SH-SY5Y (cell line): ENCODE results near the gene SREK1.

Experiments used
- GATA2 ChIP-seq: IDR thresholded peaks from 2 replicates; pipeline ENCODE4 v1.6.1; 2011; ENCODE audit warnings: mild to moderate bottlenecking, low read depth, low read length
- GATA3 ChIP-seq: IDR thresholded peaks from 2 replicates; pipeline ENCODE4 v1.6.1; 2011; ENCODE audit warnings: low read depth, mild to moderate bottlenecking, low read length, moderate library complexity

The SREK1 gene

GRCh38 chr5:66179297-66180051, 35.4 kb downstream of the SREK1 start:
- no peak for TF ChIP-seq GATA2
- no peak for TF ChIP-seq GATA3

- TF ChIP-seq GATA2 (no peak), GATA3 (no peak)
Observed at GRCh38 chr5:66180282-66181155, 36.4 kb downstream of the SREK1 start.

DNA sequence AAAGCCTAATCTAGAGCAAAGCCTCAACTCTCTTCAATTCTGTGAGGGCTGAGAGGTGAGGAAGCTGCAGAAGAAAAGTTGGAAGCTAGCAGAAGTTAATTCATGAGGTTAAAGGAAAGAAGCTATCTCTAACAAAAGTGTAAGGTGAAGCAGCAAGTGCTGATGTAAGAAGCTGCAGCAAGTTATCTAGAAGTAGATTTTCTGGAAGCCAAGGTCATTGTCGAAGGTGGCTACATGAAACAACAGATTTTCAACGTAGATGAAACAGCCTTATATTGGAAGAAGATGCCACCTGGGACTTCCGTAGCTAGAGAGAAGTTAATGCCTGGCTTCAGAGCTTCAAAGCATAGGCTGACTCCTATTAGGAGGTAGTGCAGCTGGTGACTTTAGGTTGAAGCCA, 42.0 kb downstream of the SREK1 start:
- TF ChIP-seq GATA3 (no peak), GATA2 (no peak)

- TF ChIP-seq GATA3 (no peak), GATA2 (no peak)
Observed at GRCh38 chr5:66193419-66193818, 49.3 kb downstream of the SREK1 start.

DNA sequence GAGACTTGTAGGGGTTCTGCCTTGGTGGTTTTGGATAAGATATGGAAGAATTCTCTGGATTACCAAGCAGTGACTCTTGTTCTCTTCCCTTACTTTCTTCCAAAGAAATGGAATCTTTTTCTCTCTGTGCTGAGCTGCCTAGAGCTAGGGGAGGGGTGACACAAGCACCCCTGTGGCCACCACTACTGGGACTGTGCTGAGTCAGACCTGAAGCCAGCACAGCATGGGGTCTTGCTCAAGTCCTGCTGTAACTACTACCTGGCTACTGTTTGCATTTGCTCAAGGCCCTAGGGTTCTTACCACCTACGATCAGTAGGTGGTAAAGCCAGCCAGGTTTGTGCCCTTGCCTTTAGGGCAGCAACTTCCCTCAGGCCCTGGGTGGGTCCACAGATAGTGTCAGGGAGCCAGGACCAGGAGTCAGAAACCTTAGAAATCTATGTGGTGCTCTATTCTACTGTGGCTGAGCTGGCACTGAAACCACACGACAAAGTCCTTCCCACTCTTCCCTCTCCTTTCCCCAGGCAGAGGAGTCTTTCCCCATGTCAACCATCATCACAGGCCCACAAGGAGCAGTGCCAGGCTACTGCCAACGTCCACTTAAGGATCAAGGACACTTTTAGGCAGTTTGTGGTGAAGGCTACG, 53.8 kb downstream of the SREK1 start:
- TF ChIP-seq GATA2 = no peak
- TF ChIP-seq GATA3 = no peak

- TF ChIP-seq GATA2 = no peak
- no peak for TF ChIP-seq GATA3
Observed at GRCh38 chr5:66198837-66199236, 54.7 kb downstream of the SREK1 start.

DNA sequence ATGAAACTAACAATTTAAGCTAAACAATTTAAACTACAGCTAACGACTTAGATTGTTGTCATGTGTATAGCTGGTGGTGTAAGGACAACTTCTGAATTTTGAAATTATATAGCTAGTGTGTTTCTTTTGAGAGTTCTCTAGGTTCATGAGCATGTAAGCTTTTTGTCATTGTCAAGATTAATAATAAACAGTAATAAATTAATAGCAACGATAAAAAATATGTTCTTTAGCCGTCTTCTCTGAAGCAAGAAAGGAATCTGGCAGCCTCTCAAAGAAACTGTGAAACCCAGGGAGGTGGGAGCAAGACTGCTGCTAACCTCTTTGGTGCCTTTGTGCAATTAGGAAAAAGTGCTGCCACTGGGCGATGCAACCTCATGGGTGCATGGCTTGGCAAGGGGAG, 59.4 kb downstream of the SREK1 start:
- TF ChIP-seq GATA3 (no peak), GATA2 (no peak)

GRCh38 chr5:66206465-66206864, 62.4 kb downstream of the SREK1 start:
- TF ChIP-seq GATA3 = no peak

GRCh38 chr5:66207800-66208561, 63.9 kb downstream of the SREK1 start:
- TF ChIP-seq GATA3 (no peak), GATA2 (no peak)

DNA sequence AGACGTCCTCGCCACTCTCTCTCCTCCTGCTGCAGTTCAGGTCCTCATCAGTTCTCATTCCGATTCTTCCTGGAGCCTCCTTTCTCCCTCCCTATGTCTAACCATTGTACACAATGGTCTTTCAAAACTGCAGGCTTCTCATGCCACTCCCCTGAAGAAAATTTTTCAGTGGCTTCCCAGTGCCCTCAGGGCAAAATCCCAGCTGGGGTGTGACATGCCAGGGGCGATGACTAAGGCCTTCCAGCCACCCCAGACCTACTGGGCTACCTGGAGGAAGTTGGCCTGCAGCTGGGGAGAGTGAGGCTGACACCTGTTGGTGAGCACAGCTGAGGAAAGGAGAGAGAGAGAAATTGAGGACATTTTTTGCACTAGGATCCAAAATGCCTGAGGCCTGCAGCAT, 65.2 kb downstream of the SREK1 start:
- TF ChIP-seq GATA2 (no peak), GATA3 (no peak)

DNA sequence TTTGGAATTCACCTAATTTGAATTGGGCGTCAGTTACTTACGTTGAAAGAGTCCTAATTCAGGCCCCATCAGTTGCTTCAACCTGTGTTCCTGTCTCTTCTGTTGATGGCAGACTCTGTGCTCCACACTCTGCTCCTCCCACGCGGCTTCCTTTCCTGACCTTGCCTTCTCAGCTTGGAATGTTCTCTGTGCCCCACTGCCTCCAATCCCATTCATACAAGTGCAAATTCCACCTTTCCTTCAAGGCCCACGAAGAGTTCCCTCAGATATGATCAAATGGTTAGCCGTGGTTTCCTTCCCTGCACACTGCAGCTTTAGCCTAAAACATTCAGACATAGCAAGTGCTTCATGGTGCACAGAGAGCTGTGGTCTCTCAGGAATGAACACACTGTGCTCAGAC, 65.7 kb downstream of the SREK1 start:
- TF ChIP-seq GATA3 = no peak
- TF ChIP-seq GATA2 = no peak

DNA sequence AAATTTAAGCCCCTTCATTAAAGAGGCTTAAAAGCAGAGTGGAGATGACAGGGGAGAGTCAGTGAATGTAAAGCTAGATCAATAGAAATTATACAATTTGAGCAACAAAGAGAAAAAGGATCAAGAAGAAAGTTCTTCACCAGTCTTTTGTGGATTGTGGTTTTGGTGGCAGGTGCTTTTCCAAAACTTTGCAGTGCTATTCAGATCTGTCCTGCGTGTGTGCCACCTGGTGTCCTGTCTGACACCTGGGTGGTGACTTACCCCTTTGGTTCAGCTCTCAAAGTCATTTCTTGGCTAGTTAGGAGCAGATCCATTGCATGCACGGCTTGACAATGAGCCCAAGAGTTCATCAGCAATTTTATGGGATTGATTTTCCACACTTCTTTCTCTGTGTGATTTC, 69.4 kb downstream of the SREK1 start:
- TF ChIP-seq GATA2 (no peak), GATA3 (no peak)

- TF ChIP-seq GATA2 = no peak
- TF ChIP-seq GATA3 = no peak
Observed at GRCh38 chr5:66222455-66222854, 78.4 kb downstream of the SREK1 start.

- TF ChIP-seq GATA2 (no peak), GATA3 (no peak)
Observed at GRCh38 chr5:66223637-66224036, 79.5 kb downstream of the SREK1 start.
